KOPT-K1 (cell line): Measurements from ENCODE around the gene MAPKAP1.
"Not testable (repeated sequence)": the region's sequence is repeated elsewhere in the genome, so short reads cannot be mapped to it uniquely, and the experiment has no call there.

Experiments used
- H3K27ac ChIP-seq: fragments of 200-600 bp; sonication (generic); 2 replicates; pipeline ENCODE4 v1.5.1; 2016; ENCODE audit warnings: antibody characterized with exemption, mild to moderate bottlenecking, low read depth, low read length; ENCODE audit not compliant: poor library complexity, severe bottlenecking
- H3K36me3 ChIP-seq: fragments of 200-600 bp; sonication (generic); 2 replicates; pipeline ENCODE4 v1.5.1; 2017; ENCODE audit warnings: antibody characterized with exemption, mild to moderate bottlenecking, low read length, moderate library complexity; ENCODE audit not compliant: insufficient read depth
- H3K9me3 ChIP-seq: fragments of 200-600 bp; sonication (generic); 2 replicates; pipeline ENCODE4 v1.5.1; 2017; ENCODE audit warnings: antibody characterized with exemption, low read length, mild to moderate bottlenecking; ENCODE audit not compliant: insufficient read depth, poor library complexity, severe bottlenecking

MAPKAP1 gene

DNA sequence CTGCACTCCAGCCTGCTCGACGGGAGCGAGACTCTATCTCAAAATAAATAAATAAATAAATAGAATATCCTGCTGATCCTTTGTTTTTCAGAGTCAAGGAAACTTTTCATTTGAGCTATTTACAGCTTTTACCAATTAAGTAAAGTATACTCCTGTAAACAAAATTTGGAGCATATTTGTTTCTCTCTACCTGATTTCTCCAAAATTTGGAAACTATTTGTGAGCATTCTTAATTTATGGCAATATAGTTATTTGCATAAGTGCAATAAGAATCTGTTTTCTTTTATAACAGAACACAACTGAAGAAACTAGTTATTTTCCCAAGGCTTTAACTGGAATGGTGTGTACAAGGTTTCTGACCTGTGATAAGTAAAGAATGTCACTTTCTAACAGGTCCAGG, 135.2 kb downstream of the MAPKAP1 start:
- H3K36me3 ChIP-seq: not testable (repeated sequence)

GRCh38 chr9:125570246-125570645, 136.8 kb downstream of the MAPKAP1 start:
- H3K9me3 ChIP-seq: peaks cover 55% of the 10 kb centered on the region
- 0 out of 2 replicates have a peak, but pooled peaks cover 3% of the 10 kb centered on the region for H3K36me3 ChIP-seq
- H3K27ac ChIP-seq: no peak overlapping the region

More for the DNA sequence above, 135.2 kb downstream of the MAPKAP1 start:
- H3K27ac ChIP-seq: not testable (repeated sequence)
- H3K9me3 ChIP-seq: peaks cover 67% of the 10 kb centered on the region

GRCh38 chr9:125568621-125569020, 138.4 kb downstream of the MAPKAP1 start:
- peaks cover 45% of the 10 kb centered on the region for H3K9me3 ChIP-seq
- 0 out of 2 replicates have a peak, but pooled peaks cover 3% of the 10 kb centered on the region for H3K36me3 ChIP-seq
- no peak overlapping the region for H3K27ac ChIP-seq

DNA sequence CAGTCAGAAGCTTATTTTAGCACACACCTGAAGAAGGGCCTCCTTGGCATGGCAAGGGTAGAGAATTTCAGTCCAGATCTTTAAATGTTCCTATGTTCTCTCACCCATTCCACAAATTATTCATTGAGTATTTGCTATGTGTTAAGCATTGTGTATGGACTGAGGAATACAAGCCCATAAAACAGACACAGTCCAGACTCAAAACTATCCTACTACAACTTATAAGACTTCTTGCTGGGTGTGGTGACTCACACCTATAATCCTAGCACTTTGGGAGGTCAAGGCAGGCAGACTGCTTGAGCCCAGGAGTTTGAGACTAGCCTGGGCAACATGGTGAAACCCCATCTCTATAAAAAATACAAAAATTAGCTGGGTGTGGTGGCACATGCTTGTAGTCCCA, 141.0 kb downstream of the MAPKAP1 start:
- H3K9me3 ChIP-seq: peaks cover 19% of the 10 kb centered on the region
- not testable (repeated sequence) for H3K36me3 ChIP-seq, H3K27ac ChIP-seq

GRCh38 chr9:125565126-125565525, 141.9 kb downstream of the MAPKAP1 start:
- peaks cover 10% of the 10 kb centered on the region for H3K9me3 ChIP-seq
- H3K36me3 ChIP-seq: 0 out of 2 replicates have a peak, but pooled peaks cover under 1% of the 10 kb centered on the region
- H3K27ac ChIP-seq: no peak overlapping the region

GRCh38 chr9:125564631-125565030, 142.4 kb downstream of the MAPKAP1 start:
- H3K36me3 ChIP-seq: peaks cover 1% of the 10 kb centered on the region; the same call in 1 of the 2 replicates
- no peak overlapping the region for H3K27ac ChIP-seq
- peaks cover 6% of the 10 kb centered on the region for H3K9me3 ChIP-seq

DNA sequence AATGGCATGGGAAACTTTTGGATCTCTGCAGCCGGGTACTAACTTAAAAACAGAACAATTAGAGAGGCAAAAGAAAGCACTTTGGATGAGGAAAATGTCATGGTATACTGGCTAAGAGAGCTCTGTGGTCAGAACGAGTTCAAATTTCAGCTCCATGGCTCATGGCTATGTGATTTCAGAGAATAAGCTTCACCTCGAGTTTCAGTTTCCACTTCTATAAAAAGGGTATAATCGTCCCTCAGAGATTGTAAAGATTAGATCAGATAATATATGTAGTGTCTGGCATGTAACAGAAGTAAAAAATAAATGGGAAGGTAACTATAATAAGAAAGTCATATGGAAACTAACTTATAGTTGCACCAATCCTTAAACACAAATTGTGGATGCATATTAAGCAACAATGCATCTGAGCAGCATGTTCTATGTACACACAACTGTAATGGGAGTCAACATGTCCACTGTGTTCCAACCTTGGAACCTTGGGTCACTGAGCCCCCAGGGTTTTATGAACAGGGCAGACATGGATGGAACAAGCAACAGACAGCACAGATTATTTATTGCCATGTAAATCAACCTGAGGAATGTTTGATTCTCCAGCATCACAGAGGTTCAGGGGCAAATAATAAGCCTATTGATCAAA, 145.4 kb downstream of the MAPKAP1 start:
- H3K9me3 ChIP-seq: no peaks in the 10 kb centered on the region
- H3K36me3 ChIP-seq: peaks cover 28% of the 10 kb centered on the region
- H3K27ac ChIP-seq: no peak overlapping the region

DNA sequence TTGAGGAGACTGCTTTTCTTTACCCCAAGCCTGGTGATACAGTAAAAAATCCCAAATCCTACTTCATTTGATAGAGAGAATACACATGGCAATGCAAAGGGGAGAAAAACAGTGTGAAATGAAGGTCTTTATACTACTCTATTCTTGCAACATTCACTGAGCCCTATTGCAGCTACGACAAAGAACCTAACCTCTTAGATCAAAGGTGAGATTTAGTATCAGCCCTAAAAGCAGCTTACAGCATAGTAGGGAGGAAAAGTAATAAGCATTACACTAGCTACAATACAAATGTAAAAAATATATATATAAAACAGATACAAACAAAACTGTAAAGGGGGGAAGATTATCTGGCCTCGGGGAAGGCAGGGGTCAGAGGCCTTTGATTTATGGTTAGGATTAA, 147.1 kb downstream of the MAPKAP1 start:
- H3K27ac ChIP-seq: no peak overlapping the region

DNA sequence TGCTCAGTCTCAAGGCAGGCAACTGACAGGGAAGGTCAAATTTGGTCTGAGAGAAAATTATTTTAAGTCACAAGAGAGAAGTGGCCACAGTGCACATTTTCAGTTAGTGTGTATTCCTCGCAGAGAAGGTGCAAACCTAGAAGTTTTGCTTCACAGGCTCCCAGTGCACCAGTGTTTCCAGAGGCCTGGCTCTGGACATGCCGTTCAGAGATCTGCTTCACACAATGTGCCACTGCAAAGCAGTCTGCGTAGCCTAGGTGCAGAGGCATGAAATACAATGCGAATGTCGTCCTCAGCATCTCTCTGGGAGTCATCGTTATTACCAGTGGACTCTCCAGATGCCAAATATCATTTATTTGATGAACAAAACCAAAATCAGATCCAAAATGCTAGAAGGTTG, 147.8 kb downstream of the MAPKAP1 start:
- H3K9me3 ChIP-seq: no peaks in the 10 kb centered on the region
- H3K36me3 ChIP-seq: peaks cover 28% of the 10 kb centered on the region
- no peak overlapping the region for H3K27ac ChIP-seq

More for the DNA sequence above, 147.1 kb downstream of the MAPKAP1 start:
- H3K36me3 ChIP-seq: peaks cover 28% of the 10 kb centered on the region
- H3K9me3 ChIP-seq: no peaks in the 10 kb centered on the region

GRCh38 chr9:125558453-125559092, 148.4 kb downstream of the MAPKAP1 start:
- Histone ChIP-seq H3K9me3 (no peaks in the 10 kb centered on the region), H3K27ac (no peak overlapping the region), H3K36me3 (peaks cover 28% of the 10 kb centered on the region)

- Histone ChIP-seq H3K36me3 (peaks cover 28% of the 10 kb centered on the region), H3K27ac (no peak overlapping the region)
Measured at GRCh38 chr9:125556046-125556721, 150.8 kb downstream of the MAPKAP1 start.

DNA sequence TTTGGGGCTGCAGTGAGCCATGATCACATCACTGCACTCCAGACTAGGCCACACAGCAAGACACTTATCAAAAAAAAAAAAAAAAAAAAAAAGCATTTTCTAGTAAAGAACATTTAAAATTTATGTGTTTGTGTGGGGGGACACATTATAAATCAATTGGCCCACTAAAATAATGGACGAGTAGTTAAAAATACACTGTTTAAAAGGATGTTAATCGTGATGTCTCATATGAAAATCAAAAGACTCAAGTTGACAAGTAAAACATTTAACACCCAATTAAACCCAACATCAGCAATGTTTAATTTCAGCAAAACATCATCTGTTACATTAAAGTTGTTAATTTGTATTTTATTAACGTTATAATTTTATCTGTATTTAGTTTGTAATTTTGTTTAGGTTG, 152.3 kb downstream of the MAPKAP1 start:
- H3K9me3 ChIP-seq: no peaks in the 10 kb centered on the region
- no peak overlapping the region for H3K27ac ChIP-seq
- peaks cover 28% of the 10 kb centered on the region for H3K36me3 ChIP-seq

More at GRCh38 chr9:125556046-125556721, 150.8 kb downstream of the MAPKAP1 start:
- H3K9me3 ChIP-seq: no peaks in the 10 kb centered on the region

DNA sequence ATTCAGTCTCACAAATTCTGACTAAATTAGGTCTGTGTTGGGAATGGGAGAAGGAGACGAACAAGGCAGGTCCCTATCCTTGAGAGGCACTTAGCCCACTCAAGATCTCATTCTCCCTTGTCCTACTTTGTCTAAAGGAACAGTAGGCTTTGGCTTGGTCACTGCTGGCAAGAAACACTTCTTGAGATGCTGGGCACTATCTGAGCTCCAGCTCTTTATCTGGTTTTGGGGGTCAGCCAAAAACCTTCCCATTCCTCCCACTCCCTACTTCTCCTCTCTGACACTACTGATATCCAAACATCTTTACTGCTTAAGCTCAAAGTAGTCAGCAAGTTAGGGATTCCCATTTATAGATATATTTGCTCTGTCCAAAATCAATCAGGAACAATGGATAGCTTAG, 155.2 kb downstream of the MAPKAP1 start:
- Histone ChIP-seq H3K27ac (no peak overlapping the region), H3K36me3 (peaks cover 2% of the 10 kb centered on the region; the same call in 1 of the 2 replicates), H3K9me3 (no peaks in the 10 kb centered on the region)

- H3K9me3 ChIP-seq: no peaks in the 10 kb centered on the region
- no peak overlapping the region for H3K27ac ChIP-seq
Measured at GRCh38 chr9:125549891-125550885, 156.8 kb downstream of the MAPKAP1 start.

More at GRCh38 chr9:125549891-125550885, 156.8 kb downstream of the MAPKAP1 start:
- no peaks in the 10 kb centered on the region; the same call in 1 of the 2 replicates for H3K36me3 ChIP-seq
